GM21360 (cell line): ENCODE measurements around the gene MLLT10.

ENCODE experiments used
- ATAC-seq: cut with Tn5 transposase; IDR thresholded peaks from one replicate; pipeline ENCODE4 v1.9.1; 2021; ENCODE audit warnings: mild to moderate bottlenecking, moderate library complexity; ENCODE audit not compliant: unreplicated experiment

The MLLT10 gene

GRCh38 chr10:21501091-21501490 is 32.9 kb upstream of the MLLT10 start:
- ATAC-seq: no peak

GRCh38 chr10:21501731-21502347 is 32.2 kb upstream of the MLLT10 start:
- no peak for ATAC-seq

- no peak for ATAC-seq
Measured at GRCh38 chr10:21502348-21502740, 31.7 kb upstream of the MLLT10 start.

- ATAC-seq: no peak
Measured at GRCh38 chr10:21503542-21503941, 30.5 kb upstream of the MLLT10 start.

GRCh38 chr10:21505711-21506278 is 28.2 kb upstream of the MLLT10 start:
- no peak for ATAC-seq

GRCh38 chr10:21506351-21506750 is 27.7 kb upstream of the MLLT10 start:
- no peak for ATAC-seq

- no peak for ATAC-seq
Measured at GRCh38 chr10:21507150-21507549, 26.9 kb upstream of the MLLT10 start.

GRCh38 chr10:21508706-21509331 is 25.2 kb upstream of the MLLT10 start:
- ATAC-seq: no peak

GRCh38 chr10:21509341-21510240 is 24.4 kb upstream of the MLLT10 start:
- ATAC-seq: no peak

GRCh38 chr10:21510241-21511094 is 23.6 kb upstream of the MLLT10 start:
- no peak for ATAC-seq

- no peak for ATAC-seq
Measured at GRCh38 chr10:21511095-21511570, 22.9 kb upstream of the MLLT10 start.

- no peak for ATAC-seq
Measured at GRCh38 chr10:21511946-21512572, 22.0 kb upstream of the MLLT10 start.

- no peak for ATAC-seq
Measured at GRCh38 chr10:21512573-21513404, 21.2 kb upstream of the MLLT10 start.

GRCh38 chr10:21513405-21513788 is 20.6 kb upstream of the MLLT10 start:
- no peak for ATAC-seq

- ATAC-seq: no peak
Measured at GRCh38 chr10:21514129-21514817, 19.8 kb upstream of the MLLT10 start.

- no peak for ATAC-seq
Measured at GRCh38 chr10:21514818-21515351, 19.1 kb upstream of the MLLT10 start.

- no peak for ATAC-seq
Measured at GRCh38 chr10:21515361-21516241, 18.4 kb upstream of the MLLT10 start.
